Measurements from ENCODE around the gene PRDM16.
"Not testable (repeated sequence)": the region's sequence is repeated elsewhere in the genome, so short reads cannot be mapped to it uniquely, and the experiment has no call there.

PRDM16 gene

DNA sequence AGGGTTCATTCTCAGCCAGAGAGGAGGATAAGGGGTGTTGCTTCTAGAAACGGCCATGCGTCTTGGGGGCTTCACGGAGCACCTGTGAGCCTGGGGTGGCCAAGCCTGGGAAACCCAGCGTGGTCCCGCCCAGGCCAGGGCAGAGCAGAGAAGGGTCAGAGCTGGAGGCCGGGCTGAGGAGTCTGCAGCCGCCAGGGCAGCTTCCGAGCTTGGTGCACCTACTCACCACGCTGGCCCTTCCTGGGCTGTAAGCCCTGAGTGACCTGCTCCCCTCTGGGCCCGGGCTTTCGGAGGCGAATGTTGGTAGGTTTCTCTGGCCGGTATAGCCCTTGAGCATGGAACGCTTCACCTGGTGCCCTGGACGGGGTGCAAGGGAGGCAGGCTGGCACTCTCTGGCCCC, 215.7 kb downstream of the PRDM16 start:
- H3K27me3 ChIP-seq (ENCODE audit: insufficient read depth, low read length) = no peaks in the 10 kb centered on the region
- TF ChIP-seq, protein P1, sequence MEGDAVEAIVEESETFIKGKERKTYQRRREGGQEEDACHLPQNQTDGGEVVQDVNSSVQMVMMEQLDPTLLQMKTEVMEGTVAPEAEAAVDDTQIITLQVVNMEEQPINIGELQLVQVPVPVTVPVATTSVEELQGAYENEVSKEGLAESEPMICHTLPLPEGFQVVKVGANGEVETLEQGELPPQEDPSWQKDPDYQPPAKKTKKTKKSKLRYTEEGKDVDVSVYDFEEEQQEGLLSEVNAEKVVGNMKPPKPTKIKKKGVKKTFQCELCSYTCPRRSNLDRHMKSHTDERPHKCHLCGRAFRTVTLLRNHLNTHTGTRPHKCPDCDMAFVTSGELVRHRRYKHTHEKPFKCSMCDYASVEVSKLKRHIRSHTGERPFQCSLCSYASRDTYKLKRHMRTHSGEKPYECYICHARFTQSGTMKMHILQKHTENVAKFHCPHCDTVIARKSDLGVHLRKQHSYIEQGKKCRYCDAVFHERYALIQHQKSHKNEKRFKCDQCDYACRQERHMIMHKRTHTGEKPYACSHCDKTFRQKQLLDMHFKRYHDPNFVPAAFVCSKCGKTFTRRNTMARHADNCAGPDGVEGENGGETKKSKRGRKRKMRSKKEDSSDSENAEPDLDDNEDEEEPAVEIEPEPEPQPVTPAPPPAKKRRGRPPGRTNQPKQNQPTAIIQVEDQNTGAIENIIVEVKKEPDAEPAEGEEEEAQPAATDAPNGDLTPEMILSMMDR (IDR thresholded peaks at IDR 0.05; ENCODE audit: low read length) = no peak
- TF ChIP-seq EZH2 (IDR thresholded peaks at IDR 0.05; ENCODE audit: borderline replicate concordance, low read length) = no peak

GRCh38 chr1:3285106-3285740, 216.2 kb downstream of the PRDM16 start:
- no peak overlapping the region for H3K9ac ChIP-seq (ENCODE audit: low read length)
- no peaks in the 10 kb centered on the region for H4K20me1 ChIP-seq (ENCODE audit: insufficient read depth, low read length)
- H3K27ac ChIP-seq (ENCODE audit: low read depth, low read length, poor library complexity, severe bottlenecking) = no peak overlapping the region
- H3K9me2 ChIP-seq (ENCODE audit: low read depth, low read length) = no peaks in the 10 kb centered on the region
- H2AFZ ChIP-seq (ENCODE audit: low read length) = no peak overlapping the region
- H3K9me3 ChIP-seq (ENCODE audit: low read length) = no peaks in the 10 kb centered on the region
- H3K27me3 ChIP-seq (ENCODE audit: insufficient read depth, low read length) = no peaks in the 10 kb centered on the region
- H3K79me2 ChIP-seq (ENCODE audit: insufficient read depth, low read length) = no peaks in the 10 kb centered on the region
- no peak overlapping the region for H3K4me2 ChIP-seq (ENCODE audit: low read length)
- no peak for TF ChIP-seq EZH2 (IDR thresholded peaks at IDR 0.05; ENCODE audit: borderline replicate concordance, low read length)
- TF ChIP-seq, protein P1 (IDR thresholded peaks at IDR 0.05; ENCODE audit: low read length) = no peak
- no peaks in the 10 kb centered on the region for H3K4me1 ChIP-seq (ENCODE audit: insufficient read depth, low read length, severe bottlenecking)
- no peak overlapping the region for H3K4me3 ChIP-seq (ENCODE audit: low read depth, low read length, poor library complexity, severe bottlenecking)
- H3K36me3 ChIP-seq (ENCODE audit: insufficient read depth, low read length) = no peaks in the 10 kb centered on the region
- H3F3A ChIP-seq (ENCODE audit: insufficient read depth, low read length) = no peaks in the 10 kb centered on the region

More for the DNA sequence above, 215.7 kb downstream of the PRDM16 start:
- H3K9me3 ChIP-seq (ENCODE audit: low read length) = no peaks in the 10 kb centered on the region
- H3K4me3 ChIP-seq (ENCODE audit: low read depth, low read length, poor library complexity, severe bottlenecking) = no peak overlapping the region
- H4K20me1 ChIP-seq (ENCODE audit: insufficient read depth, low read length) = no peaks in the 10 kb centered on the region
- H3K9ac ChIP-seq (ENCODE audit: low read length) = no peak overlapping the region
- H3K36me3 ChIP-seq (ENCODE audit: insufficient read depth, low read length) = no peaks in the 10 kb centered on the region
- H3K27ac ChIP-seq (ENCODE audit: low read depth, low read length, poor library complexity, severe bottlenecking) = no peak overlapping the region
- no peaks in the 10 kb centered on the region for H3K4me1 ChIP-seq (ENCODE audit: insufficient read depth, low read length, severe bottlenecking)
- H3K79me2 ChIP-seq (ENCODE audit: insufficient read depth, low read length) = no peaks in the 10 kb centered on the region
- no peak overlapping the region for H3K4me2 ChIP-seq (ENCODE audit: low read length)
- no peaks in the 10 kb centered on the region for H3K9me2 ChIP-seq (ENCODE audit: low read depth, low read length)
- H3F3A ChIP-seq (ENCODE audit: insufficient read depth, low read length) = no peaks in the 10 kb centered on the region
- no peak overlapping the region for H2AFZ ChIP-seq (ENCODE audit: low read length)

DNA sequence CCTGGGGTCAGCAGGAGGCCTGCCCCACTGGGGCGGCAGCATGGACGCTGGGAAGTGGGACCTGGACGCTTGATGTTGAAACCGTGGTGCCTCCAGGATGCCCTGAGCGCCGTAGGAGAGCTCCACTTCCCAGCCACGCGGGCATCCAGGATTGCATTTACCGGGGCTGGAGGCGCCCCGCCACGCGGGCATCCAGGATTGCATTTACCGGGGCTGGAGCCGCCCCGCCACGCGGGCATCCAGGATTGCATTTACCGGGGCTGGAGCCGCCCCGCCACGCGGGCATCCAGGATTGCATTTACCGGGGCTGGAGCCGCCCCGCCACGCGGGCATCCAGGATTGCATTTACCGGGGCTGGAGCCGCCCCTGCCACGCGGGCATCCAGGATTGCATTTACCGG, 218.1 kb downstream of the PRDM16 start:
- not testable (repeated sequence) for H3K27ac ChIP-seq (ENCODE audit: low read depth, low read length, poor library complexity, severe bottlenecking)

GRCh38 chr1:3287656-3288160, 218.7 kb downstream of the PRDM16 start:
- H3K9me2 ChIP-seq (ENCODE audit: low read depth, low read length) = no peaks in the 10 kb centered on the region
- no peaks in the 10 kb centered on the region for H3K4me1 ChIP-seq (ENCODE audit: insufficient read depth, low read length, severe bottlenecking)
- H3K79me2 ChIP-seq (ENCODE audit: insufficient read depth, low read length) = no peaks in the 10 kb centered on the region
- no peaks in the 10 kb centered on the region for H4K20me1 ChIP-seq (ENCODE audit: insufficient read depth, low read length)
- H3K4me3 ChIP-seq (ENCODE audit: low read depth, low read length, poor library complexity, severe bottlenecking) = no peak overlapping the region
- H3K9me3 ChIP-seq (ENCODE audit: low read length) = no peaks in the 10 kb centered on the region
- H3K9ac ChIP-seq (ENCODE audit: low read length) = no peak overlapping the region
- H3K27ac ChIP-seq (ENCODE audit: low read depth, low read length, poor library complexity, severe bottlenecking) = no peak overlapping the region
- H3K4me2 ChIP-seq (ENCODE audit: low read length) = no peak overlapping the region
- no peaks in the 10 kb centered on the region for H3K27me3 ChIP-seq (ENCODE audit: insufficient read depth, low read length)
- H3F3A ChIP-seq (ENCODE audit: insufficient read depth, low read length) = no peaks in the 10 kb centered on the region
- TF ChIP-seq, protein P1 (IDR thresholded peaks at IDR 0.05; ENCODE audit: low read length) = no peak
- TF ChIP-seq EZH2 (IDR thresholded peaks at IDR 0.05; ENCODE audit: borderline replicate concordance, low read length) = no peak
- H2AFZ ChIP-seq (ENCODE audit: low read length) = no peak overlapping the region
- no peaks in the 10 kb centered on the region for H3K36me3 ChIP-seq (ENCODE audit: insufficient read depth, low read length)

More for the DNA sequence above, 218.1 kb downstream of the PRDM16 start:
- H3F3A ChIP-seq (ENCODE audit: insufficient read depth, low read length); H3K9me3 ChIP-seq (ENCODE audit: low read length); H3K4me1 ChIP-seq (ENCODE audit: insufficient read depth, low read length, severe bottlenecking); H3K9me2 ChIP-seq (ENCODE audit: low read depth, low read length); H3K4me3 ChIP-seq (ENCODE audit: low read depth, low read length, poor library complexity, severe bottlenecking); H3K4me2 ChIP-seq (ENCODE audit: low read length); H3K9ac ChIP-seq (ENCODE audit: low read length); H3K79me2 ChIP-seq (ENCODE audit: insufficient read depth, low read length); H3K36me3 ChIP-seq (ENCODE audit: insufficient read depth, low read length); H4K20me1 ChIP-seq (ENCODE audit: insufficient read depth, low read length); H3K27me3 ChIP-seq (ENCODE audit: insufficient read depth, low read length); H2AFZ ChIP-seq (ENCODE audit: low read length): not testable (repeated sequence)

Measured in OCI-LY1 (cell line).